ENCODE measurements around the gene TUBB6. TPM values are rescaled to one million over a fixed set of nuclear protein-coding genes. Genes with fewer than 3 reads are reported as not detected.

The TUBB6 gene
- total RNA-seq, 1 experiment from 2014 or later = 125 TPM

GRCh38 chr18:12293831-12294230, 14.2 kb upstream of the TUBB6 start:
- Histone ChIP-seq H3K9me3 (ENCODE audit: control insufficient read depth, insufficient read depth, low read depth, low read length) (no peaks in the 10 kb centered on the region), H3K27me3 (ENCODE audit: control insufficient read depth, insufficient read depth, low read length) (no peaks in the 10 kb centered on the region), H3K4me3 (ENCODE audit: low read depth in 2 of 2, low read length in 2 of 2) (no peak overlapping the region), H3K36me3 (ENCODE audit: control insufficient read depth, insufficient read depth, low read length) (no peaks in the 10 kb centered on the region), H3K4me1 (ENCODE audit: control insufficient read depth, insufficient read depth, low read length) (no peaks in the 10 kb centered on the region), H3K27ac (ENCODE audit: low read length) (no peak overlapping the region)
- in situ Hi-C loops (cut with HindIII; ENCODE audit: low pct_unique_long_range_greater_than_20kb, low sequenced_read_pairs) (no loop called here), intact Hi-C loops (cut with micrococcal nuclease; ENCODE audit: unreplicated experiment) (no loop called here)
- no peak for DNase-seq (ENCODE audit: low read depth, low spot score)
- ATAC-seq = no peak
- no TSS peak for BruUV-seq (replicated peaks)
- TF ChIP-seq TCF7L2 (IDR thresholded peaks at IDR 0.05; ENCODE audit: low read depth, low read length) = no peak
- no peak for TF ChIP-seq REST (IDR thresholded peaks at IDR 0.05; ENCODE audit: insufficient read depth in 1 of 2, low read depth in 2 of 2, low read length in 1 of 2)
- ChIA-PET CTCF (no interaction called here), POLR2A (interaction anchor here (0.6 kb wide), 1 partner anchor 13 kb away, joined by 4 read pairs; no protein-coding TSS in a partner anchor)

GRCh38 chr18:12295389-12296086, 12.5 kb upstream of the TUBB6 start:
- DNase-seq (ENCODE audit: low read depth, low spot score) (no peak), ATAC-seq (0 out of 2 replicates have a peak, but pooled peaks have one; percentile 11)
- Histone ChIP-seq H3K4me3 (ENCODE audit: low read depth in 2 of 2, low read length in 2 of 2) (no peak overlapping the region), H3K36me3 (ENCODE audit: control insufficient read depth, insufficient read depth, low read length) (no peaks in the 10 kb centered on the region), H3K27me3 (ENCODE audit: control insufficient read depth, insufficient read depth, low read length) (no peaks in the 10 kb centered on the region), H3K9me3 (ENCODE audit: control insufficient read depth, insufficient read depth, low read depth, low read length) (no peaks in the 10 kb centered on the region), H3K4me1 (ENCODE audit: control insufficient read depth, insufficient read depth, low read length) (no peaks in the 10 kb centered on the region), H3K27ac (ENCODE audit: low read length) (no peak overlapping the region)
- intact Hi-C loops (cut with micrococcal nuclease; ENCODE audit: unreplicated experiment) = no loop called here
- POLR2A ChIA-PET = no interaction called here
- BruUV-seq (replicated peaks) = no TSS peak
- in situ Hi-C loops (cut with HindIII; ENCODE audit: low pct_unique_long_range_greater_than_20kb, low sequenced_read_pairs) = no loop called here
- CTCF ChIA-PET = no interaction called here
- no peak for TF ChIP-seq TCF7L2 (IDR thresholded peaks at IDR 0.05; ENCODE audit: low read depth, low read length)
- TF ChIP-seq SIN3A (IDR thresholded peaks at IDR 0.05; ENCODE audit: borderline replicate concordance, insufficient read depth, low read depth, low read length) = no peak
- TF ChIP-seq POLR2AphosphoS5 (IDR thresholded peaks at IDR 0.05; ENCODE audit: low read depth, low read length) = no peak
- no peak for TF ChIP-seq REST (IDR thresholded peaks at IDR 0.05; ENCODE audit: insufficient read depth in 1 of 2, low read depth in 2 of 2, low read length in 1 of 2)
- TF ChIP-seq CTCF (IDR thresholded peaks at IDR 0.05) = no peak

Data from Panc1 (cell line).